Glutamatergic neuron (in vitro differentiated cells): Measurements from ENCODE around the gene INF2. TPM values are rescaled to one million over a fixed set of nuclear protein-coding genes. Genes with fewer than 3 reads are reported as not detected.

ENCODE experiments used
- DNase-seq: peaks from one replicate; pipeline ENCODE4 v3.0.0; 2022
- H3K27ac Mint-ChIP-seq: one replicate; pipeline ENCODE4 v1.8.0; 2020; ENCODE audit warnings: mild to moderate bottlenecking, mixed read lengths, inconsistent platforms; ENCODE audit not compliant: unreplicated experiment
- H3K27me3 Mint-ChIP-seq: one replicate; pipeline ENCODE4 v1.8.0; 2020; ENCODE audit warnings: mild to moderate bottlenecking, moderate library complexity, mixed read lengths, inconsistent platforms; ENCODE audit not compliant: unreplicated experiment
- H3K36me3 Mint-ChIP-seq: one replicate; pipeline ENCODE4 v1.8.0; 2020; ENCODE audit warnings: mild to moderate bottlenecking, mixed read lengths, inconsistent platforms; ENCODE audit not compliant: unreplicated experiment
- H3K4me1 Mint-ChIP-seq: one replicate; pipeline ENCODE4 v1.8.0; 2020; ENCODE audit warnings: mild to moderate bottlenecking, low read depth, mixed read lengths, inconsistent platforms; ENCODE audit not compliant: unreplicated experiment
- H3K4me3 Mint-ChIP-seq: one replicate; pipeline ENCODE4 v1.8.0; 2020; ENCODE audit warnings: mild to moderate bottlenecking, mixed read lengths, inconsistent platforms; ENCODE audit not compliant: unreplicated experiment
- H3K9me3 Mint-ChIP-seq: one replicate; pipeline ENCODE4 v1.8.0; 2020; ENCODE audit warnings: mild to moderate bottlenecking, moderate library complexity, mixed read lengths, inconsistent platforms; ENCODE audit not compliant: unreplicated experiment
- total RNA-seq: library from RNA; stranded (reverse); fragmentation: NEBNext Ultra II Directional; extraction: Animal tissue kit (Norgen Biotek cat#: 25700); gene quantifications from one replicate; pipeline ENCODE4 v1.2.1, GENCODE V29; 2021; ENCODE audit not compliant: unreplicated experiment
- TF ChIP-seq, protein P1 (sequence below): fragments of 200-600 bp; sonication (generic); IDR thresholded peaks from one replicate; pipeline ENCODE4 v1.5.0; 2021; ENCODE audit not compliant: partially characterized antibody, unreplicated experiment

INF2 gene
- total RNA-seq, 1 donor from 2014 or later: 11.8 TPM

DNA sequence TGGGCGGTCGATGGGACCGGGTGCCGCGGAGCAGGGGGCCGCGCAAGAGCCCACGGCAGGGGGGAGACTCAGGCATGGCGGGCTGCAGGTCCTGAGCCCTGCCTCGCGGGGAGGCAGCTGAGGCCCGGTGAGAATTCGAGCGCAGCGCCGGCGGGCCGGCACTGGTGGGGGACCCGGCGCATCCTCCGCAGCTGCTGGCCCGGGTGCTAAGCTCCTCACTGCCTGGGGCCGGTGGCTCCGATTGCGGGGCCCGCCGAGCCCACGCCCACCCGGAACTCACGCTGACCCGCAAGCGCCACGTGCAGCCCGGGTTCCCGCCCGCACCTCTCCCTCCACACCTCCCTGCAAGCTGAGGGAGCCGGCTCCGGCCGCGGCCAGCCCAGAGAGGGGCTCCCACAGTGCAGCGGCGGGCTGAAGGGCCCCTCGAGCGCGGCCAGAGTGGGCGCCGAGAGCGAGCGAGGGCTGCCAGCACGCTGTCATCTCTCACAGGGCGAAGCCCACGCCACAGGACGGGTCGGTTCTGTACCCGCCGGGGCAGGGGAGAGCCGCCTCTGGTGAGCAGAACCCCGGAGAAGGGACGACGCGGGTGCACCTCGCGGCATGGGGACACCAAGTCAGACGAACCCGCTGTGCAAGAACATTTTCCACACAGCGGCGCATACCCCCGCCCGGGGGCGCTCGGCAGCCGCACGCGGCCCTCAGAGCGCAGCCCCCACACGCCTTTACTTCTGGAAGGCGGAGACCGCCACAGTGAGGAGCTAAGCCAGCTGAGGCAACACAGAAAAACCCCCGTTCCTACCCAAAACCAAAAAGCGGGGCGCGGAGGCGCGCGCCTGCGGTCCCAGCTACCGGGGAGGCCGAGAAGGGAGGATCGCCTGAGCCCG, 62.4 kb downstream of the INF2 start:
- peaks cover 15% of the 10 kb centered on the region for H3K27me3 Mint-ChIP-seq
- H3K9me3 Mint-ChIP-seq: peaks cover 6% of the 10 kb centered on the region
- H3K27ac Mint-ChIP-seq: no peak overlapping the region
- H3K4me1 Mint-ChIP-seq: peaks cover 15% of the 10 kb centered on the region
- no peaks in the 10 kb centered on the region for H3K36me3 Mint-ChIP-seq
- TF ChIP-seq, protein P1, sequence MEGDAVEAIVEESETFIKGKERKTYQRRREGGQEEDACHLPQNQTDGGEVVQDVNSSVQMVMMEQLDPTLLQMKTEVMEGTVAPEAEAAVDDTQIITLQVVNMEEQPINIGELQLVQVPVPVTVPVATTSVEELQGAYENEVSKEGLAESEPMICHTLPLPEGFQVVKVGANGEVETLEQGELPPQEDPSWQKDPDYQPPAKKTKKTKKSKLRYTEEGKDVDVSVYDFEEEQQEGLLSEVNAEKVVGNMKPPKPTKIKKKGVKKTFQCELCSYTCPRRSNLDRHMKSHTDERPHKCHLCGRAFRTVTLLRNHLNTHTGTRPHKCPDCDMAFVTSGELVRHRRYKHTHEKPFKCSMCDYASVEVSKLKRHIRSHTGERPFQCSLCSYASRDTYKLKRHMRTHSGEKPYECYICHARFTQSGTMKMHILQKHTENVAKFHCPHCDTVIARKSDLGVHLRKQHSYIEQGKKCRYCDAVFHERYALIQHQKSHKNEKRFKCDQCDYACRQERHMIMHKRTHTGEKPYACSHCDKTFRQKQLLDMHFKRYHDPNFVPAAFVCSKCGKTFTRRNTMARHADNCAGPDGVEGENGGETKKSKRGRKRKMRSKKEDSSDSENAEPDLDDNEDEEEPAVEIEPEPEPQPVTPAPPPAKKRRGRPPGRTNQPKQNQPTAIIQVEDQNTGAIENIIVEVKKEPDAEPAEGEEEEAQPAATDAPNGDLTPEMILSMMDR: no peak
- peak overlapping the region; percentile 86 for H3K4me3 Mint-ChIP-seq
- no peak for DNase-seq

DNA sequence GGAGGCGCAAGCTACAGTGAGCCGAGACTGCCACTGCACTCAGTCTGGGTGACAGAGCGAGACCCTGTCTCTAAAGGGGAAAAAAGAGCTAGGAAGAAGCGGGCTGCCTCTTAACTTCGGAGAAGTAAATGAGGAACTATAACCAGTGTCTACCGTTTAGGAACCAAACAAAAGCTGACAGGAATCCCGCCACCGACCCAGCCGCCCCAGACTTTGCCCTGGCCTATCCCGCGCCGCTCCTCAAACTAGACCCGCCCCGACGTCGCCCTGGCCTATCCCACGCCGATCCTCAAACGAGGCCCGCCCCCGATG, 63.0 kb downstream of the INF2 start:
- TF ChIP-seq, protein P1: no peak
- Mint-ChIP-seq H3K27me3 (peaks cover 15% of the 10 kb centered on the region), H3K27ac (peak overlapping the region; percentile 48), H3K36me3 (no peaks in the 10 kb centered on the region), H3K9me3 (peaks cover 8% of the 10 kb centered on the region), H3K4me3 (peak overlapping the region; percentile 86), H3K4me1 (peaks cover 15% of the 10 kb centered on the region)
- DNase-seq: no peak

DNA sequence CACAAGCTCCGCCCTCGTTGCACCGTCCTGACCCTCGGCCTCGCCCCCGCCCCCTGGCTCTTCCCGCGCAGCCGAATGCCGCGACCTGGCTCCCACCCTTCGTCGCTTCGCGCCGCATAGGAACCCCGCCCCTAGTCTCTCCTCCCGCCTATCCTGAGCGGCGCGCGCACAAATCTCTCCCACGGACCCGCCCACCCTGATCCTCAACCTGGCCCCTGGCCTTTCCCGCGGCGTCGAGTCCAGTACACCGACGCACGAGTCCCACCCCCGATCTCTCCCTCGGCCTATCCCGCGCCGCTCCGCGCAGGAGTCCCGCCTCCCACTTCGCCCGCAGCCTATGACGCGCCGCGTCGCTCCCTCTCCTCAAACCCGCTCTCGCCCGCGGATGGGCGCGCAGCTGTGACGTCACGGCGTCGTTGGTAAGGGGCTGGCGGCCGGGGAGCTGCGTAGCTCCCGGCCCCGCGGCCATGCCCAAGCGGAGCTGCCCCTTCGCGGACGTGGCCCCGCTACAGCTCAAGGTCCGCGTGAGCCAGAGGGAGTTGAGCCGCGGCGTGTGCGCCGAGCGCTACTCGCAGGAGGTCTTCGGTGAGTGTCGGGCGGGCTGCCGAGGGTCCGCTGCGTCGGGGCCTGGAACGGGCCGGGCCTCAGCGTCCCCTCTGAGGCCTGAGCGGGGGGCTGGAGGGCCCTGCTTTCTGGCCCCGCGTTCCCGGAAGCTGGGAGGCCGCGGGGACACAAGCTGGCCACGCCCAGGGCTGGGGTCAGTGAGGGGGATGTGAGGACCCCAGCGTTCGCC, 63.5 kb downstream of the INF2 start, which contains the start of gene SIVA1:
Gene SIVA1 (plus strand): TSS at position 413 of the 793 bp plus-strand sequence. CDS start 55 bp downstream, at position 468.
- peak within 1 kb of the TSS; percentile 79 for H3K27ac Mint-ChIP-seq
- peak within 1 kb of the TSS; percentile 91 for H3K4me3 Mint-ChIP-seq
- TF ChIP-seq, protein P1: no peak
- H3K4me1 Mint-ChIP-seq: peaks cover 13% of the 10 kb centered on the region
- peaks cover 15% of the 10 kb centered on the region for H3K27me3 Mint-ChIP-seq
- peaks cover 8% of the 10 kb centered on the region for H3K9me3 Mint-ChIP-seq
- peak; percentile 100 for DNase-seq
- H3K36me3 Mint-ChIP-seq: no peaks in the 10 kb centered on the region

DNA sequence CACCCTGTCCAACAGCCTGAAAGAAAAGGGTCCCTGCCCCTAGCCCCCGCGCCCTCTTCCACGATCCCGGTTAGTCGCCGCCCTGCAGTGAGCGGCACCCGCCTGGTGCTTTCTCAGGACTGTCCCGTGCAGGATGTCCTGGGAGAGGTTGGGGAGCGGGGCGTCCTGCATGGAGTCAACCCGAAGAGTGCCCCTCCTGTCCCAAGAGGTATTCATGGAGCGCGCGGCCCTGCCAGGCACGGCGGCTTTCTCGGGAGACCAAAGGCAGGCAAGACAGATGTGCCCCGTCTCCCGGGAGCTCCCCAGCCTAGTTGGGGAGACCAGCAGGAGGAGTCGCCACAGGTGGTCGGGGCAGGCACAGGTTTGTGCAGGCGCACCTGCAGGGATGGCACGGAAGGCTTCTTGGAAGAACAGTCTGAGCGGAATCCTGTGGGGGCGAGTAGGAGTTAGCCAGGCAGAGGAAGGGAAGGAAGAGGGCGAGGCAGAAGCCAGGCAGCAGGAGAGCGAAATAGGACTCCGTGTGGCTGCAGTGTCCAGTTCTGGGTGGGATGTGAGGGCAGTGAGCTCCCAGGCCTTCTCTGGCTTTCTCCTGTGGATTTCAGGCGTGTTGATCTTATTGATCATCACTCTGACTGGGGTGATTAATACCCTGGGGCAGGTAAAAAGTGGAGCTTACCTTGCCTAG, 64.3 kb downstream of the INF2 start:
- Mint-ChIP-seq H3K9me3 (peaks cover 8% of the 10 kb centered on the region), H3K4me3 (peak overlapping the region; percentile 91), H3K36me3 (no peaks in the 10 kb centered on the region), H3K4me1 (peaks cover 11% of the 10 kb centered on the region), H3K27ac (peak overlapping the region; percentile 79), H3K27me3 (peaks cover 15% of the 10 kb centered on the region)
- TF ChIP-seq, protein P1: no peak
- DNase-seq: no peak
